HepG2 (cell line): ENCODE results near the gene TRPT1. TPM values are rescaled to one million over a fixed set of nuclear protein-coding genes. Genes with fewer than 3 reads are reported as not detected.
A peak's percentile ranks its signal among the peaks of the same experiment; 100 is the strongest.

Experiments used
- ATAC-seq: fragments of 200-7000 bp; cut with Tn5 transposase; 3 replicates; pipeline ENCODE4 v1.9.1; 2020; ENCODE audit warnings: mild to moderate bottlenecking, moderate library complexity
- BruUV-seq: library from RNA; stranded (reverse); fragments of 400-500 nt; replicated peaks from 2 replicates; lab custom pipeline; 2021; lab: Mats Ljungman, UMichigan
- CTCF ChIA-PET: fragments of 300-600 bp; formaldehyde crosslinking; extraction: SDS; loops from one replicate; lab custom pipeline; 2021; ENCODE audit warnings: low total read pairs, inconsistent platforms, low intra/inter-chr PET ratio; lab: Yijun Ruan, JAX
- POLR2A ChIA-PET: fragments of 350-600 bp; sonication (Branson Sonifier 250); formaldehyde crosslinking; loops from one replicate; lab custom pipeline; 2020; ENCODE audit warnings: antibody characterized with exemption, inconsistent platforms; lab: Yijun Ruan, JAX
- DNase-seq: peaks from one replicate; pipeline ENCODE4 v3.0.0-alpha.2; 2015; ENCODE audit warnings: low spot score
- FAIRE-seq: peaks from 3 replicates; lab custom pipeline; 2011; peaks lifted over from hg19 to GRCh38; lab: Jason Lieb, UNC
- H2AFZ ChIP-seq: one replicate; pipeline ENCODE4 v1.6.1; 2011; ENCODE audit warnings: low read length, inconsistent platforms
- H3K27ac ChIP-seq: fragments of 300-600 bp; 3 replicates; pipeline ENCODE4 v1.8.0; 2011; ENCODE audit warnings: mixed run types, mild to moderate bottlenecking, mixed read lengths, low read length, inconsistent platforms; ENCODE audit not compliant: insufficient read depth; ENCODE audit errors: extremely low read length
- H3K27me3 ChIP-seq, 2 experiments: fragments of 200-600 bp in 1 of 2; 2 replicates in 1 of 2; 3 replicates in 1 of 2; pipeline versions ENCODE4 v1.6.0 to v1.8.0; 2011; ENCODE audit warnings: low read length in 2 of 2, mild to moderate bottlenecking in 2 of 2, moderate library complexity in 2 of 2, inconsistent platforms in 1 of 2; ENCODE audit not compliant: insufficient read depth in 2 of 2, control insufficient read depth in 1 of 2
- H3K36me3 ChIP-seq, 2 experiments: fragments of 200-600 bp in 1 of 2; replicated peaks in 1 of 2; 2 replicates in 1 of 2; 3 replicates in 1 of 2; pipeline versions ENCODE4 v1.5.1 to v1.8.0; 2011; ENCODE audit warnings: low read length in 2 of 2, inconsistent platforms in 1 of 2; ENCODE audit not compliant: insufficient read depth in 2 of 2, control insufficient read depth in 1 of 2
- H3K4me1 ChIP-seq: 2 replicates; pipeline ENCODE4 v1.5.1; 2012; ENCODE audit warnings: low read length, inconsistent platforms; ENCODE audit not compliant: insufficient read depth
- H3K4me2 ChIP-seq: 2 replicates; pipeline ENCODE4 v1.6.0; 2011; ENCODE audit warnings: low read depth, low read length, inconsistent platforms
- H3K4me3 ChIP-seq, 3 experiments: fragments of 200-600 bp in 1 of 3; sonication (generic), shearing (Covaris generic) in 1 of 3; replicated peaks in 1 of 3; 2 replicates each; pipeline ENCODE4 v1.5.1; 2011 to 2016; ENCODE audit warnings: low read length in 3 of 3, inconsistent platforms in 2 of 3, low read depth in 2 of 3, mild to moderate bottlenecking in 2 of 3, control low read depth in 1 of 3, mixed read lengths in 1 of 3; ENCODE audit not compliant: insufficient read depth in 1 of 3
- H3K79me2 ChIP-seq: one replicate; pipeline ENCODE4 v1.6.1; 2011; ENCODE audit warnings: low read length, inconsistent platforms; ENCODE audit not compliant: insufficient read depth
- H3K9ac ChIP-seq: 2 replicates; pipeline ENCODE4 v1.6.0; 2011; ENCODE audit warnings: mild to moderate bottlenecking, low read depth, low read length, inconsistent platforms; ENCODE audit not compliant: insufficient read depth
- H3K9me3 ChIP-seq: 2 replicates; pipeline ENCODE4 v1.5.1; 2012; ENCODE audit warnings: mild to moderate bottlenecking, low read length
- H4K20me1 ChIP-seq: 2 replicates; pipeline ENCODE4 v1.6.0; 2011; ENCODE audit warnings: inconsistent platforms, mild to moderate bottlenecking, low read length, moderate library complexity; ENCODE audit not compliant: insufficient read depth
- CBX1 ChIP-seq: IDR thresholded peaks from one replicate; pipeline ENCODE4 v1.6.1; 2016; ENCODE audit warnings: antibody characterized with exemption, low read depth
- CHCHD3 ChIP-seq: sonication (generic); formaldehyde crosslinking; IDR thresholded peaks from 2 replicates; pipeline ENCODE4 v1.8.0; 2022; ENCODE audit warnings: mild to moderate bottlenecking, missing genetic modification reagents, moderate library complexity
- CHD2 ChIP-seq: IDR thresholded peaks from 2 replicates; pipeline ENCODE4 v1.6.1; 2011; ENCODE audit warnings: low read depth, low read length, improper control_type of control experiment
- HNF1A ChIP-seq, 2 experiments: sonication (generic) in 1 of 2; formaldehyde crosslinking in 1 of 2; IDR thresholded peaks; 2 replicates each; pipeline versions ENCODE4 v1.4.0 to v1.6.1; 2016 to 2020; ENCODE audit warnings: borderline replicate concordance in 1 of 2, low read depth in 1 of 2, mild to moderate bottlenecking in 1 of 2, missing genetic modification reagents in 1 of 2
- ISL2 ChIP-seq: sonication (generic); formaldehyde crosslinking; IDR thresholded peaks from 2 replicates; pipeline ENCODE4 v1.5.0; 2020; ENCODE audit warnings: missing genetic modification reagents
- MAFG ChIP-seq: sonication (generic); formaldehyde crosslinking; IDR thresholded peaks from 2 replicates; pipeline ENCODE4 v1.5.1; 2020; ENCODE audit warnings: mild to moderate bottlenecking, missing genetic modification reagents
- MYNN ChIP-seq: sonication (generic); formaldehyde crosslinking; IDR thresholded peaks from 2 replicates; pipeline ENCODE4 v1.4.0; 2020; ENCODE audit warnings: mild to moderate bottlenecking, low read depth, missing genetic modification reagents
- SALL2 ChIP-seq: sonication (generic); formaldehyde crosslinking; IDR thresholded peaks from 2 replicates; pipeline ENCODE4 v1.8.1; 2023; ENCODE audit warnings: mild to moderate bottlenecking, missing genetic modification reagents, inconsistent platforms
- SIN3A ChIP-seq: IDR thresholded peaks from 2 replicates; pipeline ENCODE4 v1.6.1; 2011; ENCODE audit warnings: low read depth, mild to moderate bottlenecking, control low read depth, low read length, borderline replicate concordance
- SMARCE1 ChIP-seq: fragments of 450-650 bp; IDR thresholded peaks from 2 replicates; pipeline ENCODE4 v1.6.1; 2017; ENCODE audit warnings: borderline replicate concordance
- SNAPC2 ChIP-seq: sonication (generic); formaldehyde crosslinking; IDR thresholded peaks from 2 replicates; pipeline ENCODE4 v1.8.1; 2022; ENCODE audit warnings: mild to moderate bottlenecking, missing genetic modification reagents
- ZFP36 ChIP-seq: fragments of 150-350 bp; IDR thresholded peaks from 2 replicates; pipeline ENCODE4 v1.6.1; 2018; ENCODE audit warnings: borderline replicate concordance, low read length, low read depth; ENCODE audit not compliant: partially characterized antibody
- ZNF292 ChIP-seq: sonication (generic); formaldehyde crosslinking; IDR thresholded peaks from 2 replicates; pipeline ENCODE4 v1.8.1; 2022; ENCODE audit warnings: mild to moderate bottlenecking, low read depth, missing genetic modification reagents, borderline replicate concordance
- ZNF350 ChIP-seq: sonication (generic); formaldehyde crosslinking; IDR thresholded peaks from 2 replicates; pipeline ENCODE4 v1.4.0; 2020; ENCODE audit warnings: mild to moderate bottlenecking, low read depth, missing genetic modification reagents, borderline replicate concordance
- ZNF749 ChIP-seq: sonication (generic); formaldehyde crosslinking; IDR thresholded peaks from 2 replicates; pipeline ENCODE4 v1.8.0; 2022; ENCODE audit warnings: mild to moderate bottlenecking, missing genetic modification reagents, moderate library complexity, borderline replicate concordance
- ZSCAN25 ChIP-seq: sonication (generic); formaldehyde crosslinking; IDR thresholded peaks from 2 replicates; pipeline ENCODE4 v1.8.0; 2022; ENCODE audit warnings: mild to moderate bottlenecking, missing genetic modification reagents
- ZSCAN31 ChIP-seq: sonication (generic); formaldehyde crosslinking; IDR thresholded peaks from 2 replicates; pipeline ENCODE4 v1.5.0; 2020; ENCODE audit warnings: low read depth, mild to moderate bottlenecking, missing genetic modification reagents
- WGBS: methylation state at CpG from one replicate; pipeline ENCODE4 v1.1.6; 2017; ENCODE audit warnings: low lambda C conversion rate; 5-methylcytosine and 5-hydroxymethylcytosine counted together
- in situ Hi-C: cut with HindIII; loops from 2 replicates; pipeline ENCODE4 v1.10.0; 2017; ENCODE audit warnings: low pct_unique_long_range_greater_than_20kb; ENCODE audit not compliant: extremely low pct_ligation_motif_present
- intact Hi-C: fragments of 100-400 bp; cut with micrococcal nuclease; formaldehyde crosslinking; loops from one replicate; pipeline ENCODE4 v1.10.0; 2022; ENCODE audit not compliant: unreplicated experiment
- polyA plus RNA-seq, 8 experiments: library from polyadenylated mRNA; depleted of rRNA in 3 of 8; stranded (reverse) in 7 of 8; unstranded in 1 of 8; fragments of >200 nt; fragmentation: Illumina TruSeq in 4 of 8; extraction: Trizol in 4 of 8; gene quantifications; 2 replicates each; pipeline versions ENCODE4 v1.2.1 to v1.2.3, GENCODE V29; 2011 to 2016; ENCODE audit warnings: low read depth in 4 of 8, missing spikeins in 1 of 8, mixed read lengths in 1 of 8; ENCODE audit not compliant: insufficient read depth in 1 of 8
- total RNA-seq, 5 experiments: library from RNA; depleted of rRNA; stranded (reverse); fragments of >200 nt; fragmentation: Illumina TruSeq; extraction: Trizol; gene quantifications; 2 replicates each; pipeline ENCODE4 v1.2.3, GENCODE V29; 2016; ENCODE audit warnings: low read depth in 1 of 5
- TF ChIP-seq, protein P1 (sequence below): sonication (generic); formaldehyde crosslinking; IDR thresholded peaks from 2 replicates; pipeline ENCODE4 v1.5.0; 2020; ENCODE audit warnings: missing genetic modification reagents, mild to moderate bottlenecking, borderline replicate concordance

Gene TRPT1
- total and polyA plus RNA-seq, 2 of the 13 experiments (the other 11 are each of a cell fraction or from before 2014, with no cell fraction given) = 24.8 to 40.7 TPM

DNA sequence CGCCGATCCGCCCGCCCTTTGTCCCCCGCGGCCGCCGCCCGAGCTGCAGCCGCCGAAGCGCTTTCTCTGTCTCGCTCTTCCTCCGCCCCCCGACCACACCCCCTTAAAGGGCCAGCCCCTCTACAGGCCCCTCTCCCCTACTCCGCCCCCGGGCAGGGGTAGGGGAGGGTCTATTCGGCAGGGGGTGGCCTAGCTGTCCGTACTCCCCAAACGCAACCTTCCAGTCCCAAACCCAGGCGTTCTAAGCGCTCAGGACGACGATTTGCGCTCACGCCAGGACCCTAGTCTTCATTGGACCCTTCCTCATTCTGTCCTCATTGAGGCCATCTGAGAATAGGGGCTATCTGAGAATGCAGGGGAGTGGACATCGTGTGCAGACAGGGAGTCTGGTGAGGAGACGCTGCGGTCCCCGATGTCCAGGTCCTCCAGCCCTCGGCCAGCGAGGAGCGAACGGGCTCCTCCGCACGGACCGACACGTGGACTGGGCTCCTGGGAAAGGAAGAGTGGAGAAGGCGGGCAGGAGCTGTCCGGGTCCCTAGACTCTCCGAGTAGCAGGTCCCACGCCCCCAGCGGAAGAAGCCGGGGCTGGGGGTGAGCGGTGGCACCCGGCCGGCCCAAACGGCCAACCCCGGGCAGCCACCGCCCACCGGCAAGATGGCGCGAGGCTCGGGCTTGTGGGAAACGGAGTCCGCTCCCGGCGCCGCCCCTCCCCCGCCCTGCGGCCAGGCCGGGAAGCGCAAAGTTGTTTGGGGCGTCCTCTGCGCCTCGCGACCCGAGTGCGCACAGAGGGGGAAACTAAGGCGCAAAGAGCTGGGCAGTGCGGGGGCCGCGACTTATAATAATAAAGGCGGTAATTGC is 21.1 kb upstream of the TRPT1 start, which contains the start of gene PPP1R14B:
Gene PPP1R14B, minus strand, starts transcription at position 73 of the 858 bp plus-strand sequence. CDS start 270 bp downstream, outside the sequence.
- no peak within 1 kb of the TSS for H2AFZ ChIP-seq
- intact Hi-C loops (loop anchor here (5.0 kb wide), 1 partner anchor 55 kb away; the partner anchor contains the start of gene CATSPERZ), in situ Hi-C loops (no loop called here)
- CTCF ChIA-PET = no interaction called here
- FAIRE-seq (no peak), ATAC-seq (peak; percentile 71), DNase-seq (peak; percentile 80)
- H3K27ac ChIP-seq = peak within 1 kb of the TSS; percentile 83
- peaks cover 69% of the 10 kb centered on the region for H3K4me1 ChIP-seq
- WGBS = 0% methylated on average over 22 of the region's 74 CpGs
- H3K79me2 ChIP-seq = peaks cover 31% of the 10 kb centered on the region
- no peaks in the 10 kb centered on the region for H4K20me1 ChIP-seq
- H3K27me3 ChIP-seq = no peaks in the 10 kb centered on the region; a peak in 1 of 5 replicates
- POLR2A ChIA-PET = interaction anchor here (1.2 to 8.3 kb wide), 6 partner anchors 10 to 70 kb away, joined by 5 to 113 read pairs (median 12); partner anchors contain the start of genes NUDT22, PRDX5, STIP1 and TRMT112
- peaks cover 0 to 11% of the 10 kb centered on the region in 2 experiments; a peak in 2 of 5 replicates for H3K36me3 ChIP-seq
- no peaks in the 10 kb centered on the region for H3K9me3 ChIP-seq
- BruUV-seq = no TSS peak
- H3K9ac ChIP-seq = peak within 1 kb of the TSS; percentile 81
- H3K4me2 ChIP-seq = peak within 1 kb of the TSS; percentile 100
- peak within 1 kb of the TSS; percentile 79 to 95 (median 84) for H3K4me3 ChIP-seq
- no peak for TF ChIP-seq ZNF292
- TF ChIP-seq SIN3A = peak; percentile 60; the same call in 1 of the 2 replicates
- TF ChIP-seq, protein P1, sequence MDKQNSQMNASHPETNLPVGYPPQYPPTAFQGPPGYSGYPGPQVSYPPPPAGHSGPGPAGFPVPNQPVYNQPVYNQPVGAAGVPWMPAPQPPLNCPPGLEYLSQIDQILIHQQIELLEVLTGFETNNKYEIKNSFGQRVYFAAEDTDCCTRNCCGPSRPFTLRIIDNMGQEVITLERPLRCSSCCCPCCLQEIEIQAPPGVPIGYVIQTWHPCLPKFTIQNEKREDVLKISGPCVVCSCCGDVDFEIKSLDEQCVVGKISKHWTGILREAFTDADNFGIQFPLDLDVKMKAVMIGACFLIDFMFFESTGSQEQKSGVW (CRISPR knock-in tag) = no peak
- TF ChIP-seq MYNN (CRISPR knock-in tag) = no peak
- 0 out of 2 replicates have a peak, but pooled peaks have one; percentile 15 for TF ChIP-seq SALL2 (CRISPR knock-in tag)
- no peak; the same call in 1 of the 2 replicates for TF ChIP-seq ZNF749 (CRISPR knock-in tag)
- TF ChIP-seq ZSCAN25 (CRISPR knock-in tag) = peak; percentile 77
- no peak for TF ChIP-seq HNF1A (IDR thresholded peaks at IDR 0.05; ENCODE audit: low read depth)
- TF ChIP-seq HNF1A (CRISPR knock-in tag; IDR thresholded peaks at IDR 0.05; ENCODE audit: borderline replicate concordance) = no peak
- peak; percentile 66 for TF ChIP-seq CHD2
- TF ChIP-seq SMARCE1 = no peak
- peak; percentile 78; the same call in 1 of the 2 replicates for TF ChIP-seq ZNF350
- TF ChIP-seq ISL2 (CRISPR knock-in tag) = 0 out of 2 replicates have a peak, but pooled peaks have one; percentile 15
- TF ChIP-seq ZFP36 = no peak
- TF ChIP-seq CHCHD3 (CRISPR knock-in tag) = peak; percentile 94; the same call in 1 of the 2 replicates
- no peak for TF ChIP-seq MAFG (CRISPR knock-in tag)
- TF ChIP-seq ZSCAN31 (CRISPR knock-in tag) = peak; percentile 86; the same call in 1 of the 2 replicates
- peak; percentile 63; the same call in 1 of the 2 replicates for TF ChIP-seq SNAPC2 (CRISPR knock-in tag)
- TF ChIP-seq CBX1 = peak; percentile 48
